HEK293 (cell line): ENCODE measurements around the gene PRRC2C.

Source experiments
- YY1 ChIP-seq: fragments of 450-650 bp; formaldehyde crosslinking; IDR thresholded peaks from 2 replicates; pipeline ENCODE4 v1.5.1; 2018; ENCODE audit warnings: missing biosample characterization, missing genetic modification characterization
- ZFHX2 ChIP-seq: fragments of 450-650 bp; formaldehyde crosslinking; conservative IDR thresholded peaks from 2 replicates; pipeline ENCODE4 v1.5.1; 2016; ENCODE audit warnings: missing biosample characterization, missing genetic modification characterization
- ZNF791 ChIP-seq: fragments of 450-650 bp; formaldehyde crosslinking; IDR thresholded peaks from 2 replicates; pipeline ENCODE4 v1.5.1; 2016; ENCODE audit warnings: missing biosample characterization, missing genetic modification characterization

DNA sequence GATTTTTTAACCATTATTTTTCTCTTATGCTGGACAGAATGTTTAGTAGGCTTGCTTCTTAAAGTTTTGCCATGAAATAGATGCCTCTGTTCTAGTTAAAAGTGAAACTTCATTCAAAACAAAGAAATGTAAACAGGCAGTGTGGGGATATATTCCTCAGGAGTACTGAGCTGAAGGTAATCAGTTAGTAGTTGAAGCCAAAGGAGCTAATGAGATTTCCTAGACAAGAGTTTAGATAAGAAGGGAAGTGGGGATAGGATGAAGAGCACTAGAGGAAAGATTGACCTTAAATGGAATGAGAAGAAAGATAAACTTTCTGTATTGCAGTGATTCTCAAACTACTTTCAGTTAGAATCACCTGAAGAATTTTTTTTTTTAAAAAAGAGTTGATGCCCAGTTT, 23.9 kb downstream of the PRRC2C start:
- TF ChIP-seq ZNF791 (tag by site-specific recombination) (no peak), YY1 (no peak), ZFHX2 (no peak)
